AG08395 (cell line): Measurements from ENCODE around the gene ILF3.

Source experiments
- DNase-seq: peaks from one replicate; pipeline ENCODE4 v3.0.0; 2012; ENCODE audit warnings: mixed read lengths, low spot score

ILF3 gene

DNA sequence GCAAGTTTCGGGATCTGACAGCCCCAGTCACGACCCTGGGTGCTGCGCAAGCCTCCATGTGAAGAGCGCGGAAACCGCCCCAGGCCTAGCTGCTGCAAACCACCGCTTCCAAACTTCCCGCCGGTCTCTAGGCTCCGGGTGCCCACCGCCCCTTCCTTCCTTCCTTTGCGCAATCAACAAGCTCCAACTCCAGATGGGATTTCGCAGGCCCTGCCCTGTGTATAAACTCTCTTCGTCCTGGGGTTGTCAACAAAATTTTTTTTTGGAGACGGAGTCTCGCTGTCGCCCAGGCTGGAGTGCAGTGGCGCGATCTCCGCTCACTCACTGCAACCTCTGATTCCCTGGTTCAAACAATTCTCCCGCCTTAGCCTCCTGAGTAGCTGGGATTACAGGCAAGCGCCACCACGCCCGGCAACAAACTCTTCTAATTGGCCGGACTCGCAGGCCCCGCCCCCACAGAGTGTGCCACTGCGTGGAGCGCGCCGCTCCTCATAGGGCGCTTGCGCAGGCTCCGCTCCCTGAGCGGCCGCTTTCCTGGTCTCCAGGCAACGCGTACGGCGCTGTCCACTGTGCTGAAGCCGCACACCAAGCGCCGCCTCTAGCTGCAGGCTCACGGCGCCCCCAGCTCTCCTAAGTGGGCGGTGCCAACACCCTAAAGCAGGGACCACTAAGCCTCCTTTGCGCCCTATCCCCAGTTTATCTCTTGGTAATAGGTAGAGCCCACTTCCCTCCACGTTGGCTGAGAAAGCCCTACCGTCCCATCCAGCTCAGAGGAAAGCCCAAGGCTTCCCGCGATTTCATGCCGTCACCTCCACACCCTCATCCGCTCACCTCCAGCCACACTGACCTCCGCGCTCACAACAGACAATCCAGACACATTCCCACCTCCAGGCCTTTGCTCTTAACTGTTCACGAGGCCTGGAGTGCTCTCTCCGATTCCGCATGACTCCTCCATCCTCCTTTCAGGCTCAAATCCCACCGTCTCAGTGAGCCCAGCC lies 41.6 kb downstream of the ILF3 start:
- peak; percentile 99 for DNase-seq

DNA sequence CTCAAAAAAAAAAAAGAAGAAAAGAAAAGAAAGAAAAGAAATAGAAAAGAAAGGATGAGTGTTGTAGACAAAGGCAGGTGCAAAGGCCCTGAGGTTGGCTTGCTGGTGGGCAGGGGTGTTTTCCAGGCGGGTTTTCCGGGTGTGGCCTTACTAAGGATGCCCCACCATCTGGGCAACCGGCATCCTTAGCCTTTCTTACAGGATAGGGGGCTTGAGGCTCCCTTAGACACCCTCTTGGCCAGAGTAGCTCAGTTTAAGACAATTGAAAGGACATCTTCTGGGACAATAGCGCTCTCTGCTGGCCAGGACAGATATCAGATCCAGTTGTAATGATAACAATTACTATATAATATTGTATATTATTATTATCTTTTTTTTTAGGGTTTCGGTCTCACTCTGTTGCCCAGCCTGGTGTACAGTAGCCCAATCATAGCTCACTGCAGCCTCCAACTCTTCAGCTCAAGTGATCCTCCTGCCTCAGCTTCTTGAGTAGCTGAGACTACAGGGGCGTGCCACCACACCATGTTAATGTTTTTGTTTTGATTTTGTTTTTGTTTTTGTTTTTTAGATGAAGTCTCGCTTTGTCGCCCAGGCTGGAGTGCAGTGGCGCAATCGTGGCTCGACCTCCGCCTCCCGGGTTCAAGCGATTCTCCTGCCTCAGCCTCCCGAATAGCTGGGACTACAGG lies 45.6 kb downstream of the ILF3 start:
- peak; percentile 44 for DNase-seq

DNA sequence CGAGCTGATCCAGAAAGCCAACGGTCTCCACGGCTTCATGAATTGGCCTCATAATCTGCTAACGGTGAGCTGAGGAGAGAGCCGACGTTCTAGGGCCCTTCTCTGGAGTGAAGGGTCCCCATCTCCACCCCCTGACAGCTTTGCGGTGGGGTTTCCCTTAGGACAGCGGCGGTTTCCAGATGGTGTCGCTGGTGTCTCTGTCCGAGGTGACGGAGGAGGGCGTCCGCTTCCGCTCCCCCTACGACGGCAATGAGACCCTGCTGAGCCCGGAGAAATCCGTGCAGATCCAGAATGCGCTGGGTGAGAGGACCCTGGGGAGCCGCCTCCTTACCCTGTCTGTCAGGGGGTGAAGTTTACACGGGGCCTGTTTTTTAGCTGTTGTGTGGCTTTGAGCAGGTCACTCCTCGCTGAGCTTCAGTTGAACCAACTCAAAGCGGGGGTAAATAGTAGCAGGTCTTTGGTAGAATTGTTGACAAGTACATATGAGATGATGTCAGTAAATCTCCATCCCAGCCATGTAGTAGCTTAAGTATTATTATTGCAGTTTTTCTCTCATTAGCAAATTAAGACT lies 47.9 kb downstream of the ILF3 start:
- no peak for DNase-seq

GRCh38 chr19:10706990-10707389 lies 52.8 kb downstream of the ILF3 start:
- no peak for DNase-seq

GRCh38 chr19:10707440-10707839 lies 53.3 kb downstream of the ILF3 start:
- DNase-seq: no peak

GRCh38 chr19:10708291-10708690 lies 54.1 kb downstream of the ILF3 start:
- no peak for DNase-seq

- DNase-seq: no peak
These were observed 57.9 kb downstream of the ILF3 start for GRCh38 chr19:10712045-10712444.

DNA sequence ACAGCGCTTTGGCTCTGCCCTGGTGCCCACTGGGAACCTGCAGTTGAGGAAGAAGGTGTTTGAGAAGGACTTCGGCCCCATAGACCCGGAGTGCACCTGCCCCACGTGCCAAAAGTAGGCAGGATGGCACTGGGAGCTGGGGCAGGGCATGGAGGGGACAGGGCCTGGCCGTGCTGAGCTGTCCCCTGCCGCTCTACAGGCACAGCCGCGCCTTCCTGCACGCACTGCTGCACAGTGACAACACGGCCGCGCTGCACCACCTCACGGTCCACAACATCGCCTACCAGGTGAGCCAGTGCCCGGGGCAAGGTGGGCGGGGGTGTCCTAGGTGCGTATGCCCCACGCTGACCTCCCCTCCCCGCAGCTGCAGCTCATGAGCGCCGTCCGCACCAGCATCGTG lies 58.6 kb downstream of the ILF3 start:
- no peak for DNase-seq

- no peak for DNase-seq
These were observed 59.2 kb downstream of the ILF3 start for GRCh38 chr19:10713317-10713716.

GRCh38 chr19:10717054-10717355 lies 62.9 kb downstream of the ILF3 start:
- DNase-seq: no peak

GRCh38 chr19:10717356-10718204 lies 63.4 kb downstream of the ILF3 start, which contains the start of gene DNM2:
Gene DNM2 (plus strand): TSS chr19:10718079. CDS start chr19:10718243, 164 bp downstream.
- peak; percentile 99 for DNase-seq

GRCh38 chr19:10718205-10719196 lies 64.4 kb downstream of the ILF3 start:
- DNase-seq: peak; percentile 40

DNA sequence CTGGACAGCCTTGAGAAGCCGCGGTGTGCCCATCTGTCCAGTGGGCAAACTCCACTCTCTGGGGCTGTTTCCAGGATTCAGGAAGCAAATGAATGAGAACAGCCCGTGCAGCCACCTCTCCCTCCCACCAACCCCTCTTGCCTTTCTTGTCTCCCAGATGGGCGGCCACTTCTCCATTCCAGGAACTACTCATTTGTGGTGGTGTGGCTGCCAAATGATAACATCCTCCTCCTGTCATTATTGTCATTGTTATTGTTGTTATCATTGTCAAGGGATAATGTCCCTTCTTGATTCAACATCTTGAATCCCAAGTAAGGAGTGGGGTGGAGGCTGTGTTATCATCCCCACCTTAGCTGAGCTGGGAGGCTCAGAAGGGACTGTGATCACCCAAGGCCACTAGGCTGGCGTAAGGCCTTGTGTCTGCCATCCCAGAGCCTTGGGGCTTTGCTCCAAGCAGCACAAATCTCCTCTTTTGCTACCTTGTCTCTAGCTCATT lies 65.4 kb downstream of the ILF3 start:
- no peak for DNase-seq

DNA sequence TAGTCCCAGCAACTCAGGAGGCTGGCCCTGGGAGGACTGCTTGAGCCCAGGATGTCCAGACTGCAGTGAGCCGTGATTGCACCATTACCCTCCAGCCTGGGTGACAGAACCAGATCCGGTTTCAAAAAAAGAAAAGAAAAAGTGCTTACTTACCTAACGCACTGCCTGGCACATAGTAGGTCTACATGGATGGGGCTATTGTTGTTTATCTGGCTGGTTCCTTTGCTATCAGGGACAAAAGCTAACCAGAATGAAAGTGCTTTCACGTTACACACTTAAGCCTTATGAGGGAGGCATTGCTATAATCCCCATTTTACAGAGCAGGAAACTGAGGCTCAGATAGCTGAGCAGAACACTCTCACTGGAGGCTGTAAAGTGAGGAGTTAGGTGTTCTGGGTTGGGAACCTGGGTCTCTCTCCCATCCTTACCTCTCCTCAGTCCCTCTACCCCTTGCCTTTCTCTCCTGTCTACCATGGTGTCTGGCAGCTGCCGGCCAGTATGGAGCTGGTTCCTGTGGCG lies 66.5 kb downstream of the ILF3 start:
- no peak for DNase-seq

DNA sequence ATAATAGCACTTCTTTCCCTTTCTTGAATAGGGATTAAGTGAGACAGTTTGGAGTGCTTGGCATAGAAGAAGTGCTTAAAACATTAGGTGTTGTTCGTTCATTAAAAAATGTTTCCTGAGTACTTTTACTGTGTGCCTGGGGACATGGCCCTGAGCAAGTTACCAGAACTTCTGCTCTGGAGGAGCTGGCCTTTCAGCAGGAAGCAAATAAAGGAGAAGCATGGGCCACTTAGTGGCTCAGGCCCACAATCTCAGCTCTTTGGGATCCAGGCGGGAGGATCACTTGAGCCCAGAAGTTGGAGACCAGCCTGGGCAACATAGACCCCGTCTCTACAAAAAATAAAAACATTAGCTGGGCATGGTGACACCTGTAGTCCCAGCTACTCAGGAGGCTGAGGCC lies 69.4 kb downstream of the ILF3 start:
- DNase-seq: no peak

- DNase-seq: peak; percentile 73
These were observed 70.5 kb downstream of the ILF3 start for GRCh38 chr19:10724573-10725071.

GRCh38 chr19:10725415-10725814 lies 71.3 kb downstream of the ILF3 start:
- no peak for DNase-seq

- DNase-seq: no peak
These were observed 72.1 kb downstream of the ILF3 start for GRCh38 chr19:10726268-10726667.

DNA sequence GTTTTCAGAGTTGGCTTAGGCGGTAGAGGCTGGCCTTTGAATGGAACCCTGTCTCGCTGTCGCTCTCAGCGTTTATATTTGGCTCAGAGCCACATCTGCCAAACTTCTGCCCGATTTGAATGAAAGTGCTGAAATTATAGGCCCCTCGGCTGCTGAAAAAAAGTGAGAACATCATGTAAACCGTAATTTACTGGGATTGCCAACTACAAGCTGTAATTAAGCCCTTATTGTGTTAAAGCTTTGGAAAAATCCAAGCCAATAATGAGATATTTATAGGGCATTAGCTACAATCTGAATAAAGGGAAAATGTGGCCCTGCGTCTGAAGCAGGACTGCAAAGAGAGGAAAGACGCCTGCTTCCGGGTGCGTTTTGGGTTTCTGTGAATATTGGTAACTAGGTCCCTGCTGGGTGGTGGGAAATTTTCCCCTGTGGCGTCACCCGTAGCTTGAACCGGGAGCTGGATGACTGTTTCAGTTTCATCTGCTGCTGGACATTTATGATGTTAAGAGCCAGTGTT lies 73.6 kb downstream of the ILF3 start:
- no peak for DNase-seq

GRCh38 chr19:10729411-10729810 lies 75.3 kb downstream of the ILF3 start:
- DNase-seq: no peak
